GM18505 (cell line): ENCODE measurements around the gene ACE.

Experiments
- ATAC-seq: cut with Tn5 transposase; IDR thresholded peaks from one replicate; pipeline ENCODE4 v1.9.1; 2021; ENCODE audit not compliant: unreplicated experiment
- POLR2A ChIP-seq: IDR thresholded peaks from 4 replicates; pipeline ENCODE4 v1.6.1; 2011; ENCODE audit warnings: borderline replicate concordance; ENCODE audit not compliant: insufficient read depth, insufficient read length; ENCODE audit errors: extremely low read depth

ACE gene

GRCh38 chr17:63494300-63494928, 17.6 kb downstream of the ACE start:
- no peak for TF ChIP-seq POLR2A
- no peak for ATAC-seq

DNA sequence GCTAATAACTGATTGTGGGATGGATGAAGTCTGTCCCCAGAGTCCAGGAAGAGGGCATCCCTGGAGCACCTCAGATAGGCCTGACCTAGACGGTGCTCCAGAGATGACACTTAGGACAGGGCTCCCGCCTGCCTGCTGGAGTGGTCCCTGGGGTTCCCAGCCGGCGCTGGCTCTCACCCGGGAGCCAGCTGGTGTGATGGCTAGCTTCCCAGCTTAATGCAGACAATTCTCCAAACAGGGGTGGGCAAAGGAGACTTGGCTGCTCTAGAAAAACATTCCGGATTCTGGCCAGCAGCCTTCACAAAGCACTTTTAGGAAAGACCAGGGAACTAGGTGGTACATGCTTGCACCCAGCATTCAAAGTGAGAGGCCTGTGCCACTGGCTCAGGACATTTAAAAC, 18.6 kb downstream of the ACE start:
- no peak for TF ChIP-seq POLR2A

DNA sequence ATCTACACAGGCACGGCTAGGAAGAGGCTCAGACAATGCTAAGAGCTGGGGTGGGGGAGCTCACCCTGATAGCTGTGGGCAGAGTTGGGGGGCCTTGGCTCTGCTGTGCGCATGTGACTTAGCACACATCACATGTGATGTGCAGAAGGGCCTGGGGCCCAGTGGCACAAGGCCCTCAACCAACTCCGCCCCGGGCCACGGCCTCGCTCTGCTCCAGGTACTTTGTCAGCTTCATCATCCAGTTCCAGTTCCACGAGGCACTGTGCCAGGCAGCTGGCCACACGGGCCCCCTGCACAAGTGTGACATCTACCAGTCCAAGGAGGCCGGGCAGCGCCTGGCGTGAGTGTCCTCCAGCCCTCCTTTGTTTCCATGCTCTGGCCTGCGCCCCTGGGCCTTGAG, 19.3 kb downstream of the ACE start:
- TF ChIP-seq POLR2A, result no peak
- ATAC-seq, result no peak

More for the DNA sequence above, 18.6 kb downstream of the ACE start:
- no peak for ATAC-seq

- ATAC-seq, result no peak
- TF ChIP-seq POLR2A, result no peak
Observed at GRCh38 chr17:63496663-63497400, 20.0 kb downstream of the ACE start.

- no peak for TF ChIP-seq POLR2A
- no peak for ATAC-seq
Observed at GRCh38 chr17:63497708-63498483, 21.0 kb downstream of the ACE start.

- ATAC-seq, result no peak
- TF ChIP-seq POLR2A, result no peak
Observed at GRCh38 chr17:63498626-63499195, 21.9 kb downstream of the ACE start.

GRCh38 chr17:63500543-63501390, 23.9 kb downstream of the ACE start:
- TF ChIP-seq POLR2A, result no peak
- ATAC-seq, result no peak

- no peak for TF ChIP-seq POLR2A
- no peak for ATAC-seq
Observed at GRCh38 chr17:63503341-63503705, 26.5 kb downstream of the ACE start.

DNA sequence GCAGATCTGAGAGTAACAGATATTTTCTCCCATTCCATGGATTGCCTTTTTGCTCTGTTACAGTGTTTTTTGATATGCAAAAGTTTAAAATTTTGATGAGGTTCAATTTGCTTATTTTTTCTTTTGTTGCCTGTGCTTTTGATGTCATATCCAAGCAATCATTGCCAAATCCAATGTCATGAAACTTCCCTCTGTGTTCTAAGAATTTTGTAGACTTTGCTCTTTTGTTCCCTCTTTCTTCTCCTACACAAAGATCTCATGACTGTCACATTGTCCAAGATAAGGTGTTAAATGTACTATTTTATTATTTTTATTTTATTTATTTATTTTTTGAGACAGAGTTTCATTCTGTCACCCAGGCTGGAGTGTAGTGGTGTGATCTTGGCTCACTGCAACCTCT, 27.4 kb downstream of the ACE start:
- TF ChIP-seq POLR2A, result no peak
- ATAC-seq, result no peak

- no peak for TF ChIP-seq POLR2A
Observed at GRCh38 chr17:63505341-63505740, 28.5 kb downstream of the ACE start.

GRCh38 chr17:63506627-63507026, 29.8 kb downstream of the ACE start:
- TF ChIP-seq POLR2A, result no peak
- no peak for ATAC-seq

More at GRCh38 chr17:63505341-63505740, 28.5 kb downstream of the ACE start:
- ATAC-seq, result no peak

DNA sequence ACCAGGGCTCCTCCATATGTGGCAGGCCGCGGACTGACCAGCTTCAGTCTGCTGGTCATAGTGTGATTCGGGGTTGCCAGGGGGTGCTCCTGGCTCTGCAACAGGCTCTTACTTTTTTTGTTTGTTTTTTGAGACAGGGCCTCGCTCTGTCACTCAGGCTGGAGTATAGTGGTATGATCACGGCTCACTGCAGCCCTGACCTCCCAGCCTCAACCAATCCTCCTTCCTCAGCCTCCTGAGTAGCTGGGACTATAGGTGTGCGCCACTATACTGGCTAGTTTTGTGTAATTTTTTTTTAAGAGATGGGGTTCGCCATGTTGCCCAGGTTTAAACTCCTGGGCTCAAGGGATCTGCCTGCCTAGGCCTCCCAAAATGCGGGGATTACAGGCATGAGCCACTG, 34.5 kb downstream of the ACE start:
- no peak for TF ChIP-seq POLR2A
- ATAC-seq, result no peak

GRCh38 chr17:63512388-63512787, 35.5 kb downstream of the ACE start:
- ATAC-seq, result no peak
- TF ChIP-seq POLR2A, result no peak

DNA sequence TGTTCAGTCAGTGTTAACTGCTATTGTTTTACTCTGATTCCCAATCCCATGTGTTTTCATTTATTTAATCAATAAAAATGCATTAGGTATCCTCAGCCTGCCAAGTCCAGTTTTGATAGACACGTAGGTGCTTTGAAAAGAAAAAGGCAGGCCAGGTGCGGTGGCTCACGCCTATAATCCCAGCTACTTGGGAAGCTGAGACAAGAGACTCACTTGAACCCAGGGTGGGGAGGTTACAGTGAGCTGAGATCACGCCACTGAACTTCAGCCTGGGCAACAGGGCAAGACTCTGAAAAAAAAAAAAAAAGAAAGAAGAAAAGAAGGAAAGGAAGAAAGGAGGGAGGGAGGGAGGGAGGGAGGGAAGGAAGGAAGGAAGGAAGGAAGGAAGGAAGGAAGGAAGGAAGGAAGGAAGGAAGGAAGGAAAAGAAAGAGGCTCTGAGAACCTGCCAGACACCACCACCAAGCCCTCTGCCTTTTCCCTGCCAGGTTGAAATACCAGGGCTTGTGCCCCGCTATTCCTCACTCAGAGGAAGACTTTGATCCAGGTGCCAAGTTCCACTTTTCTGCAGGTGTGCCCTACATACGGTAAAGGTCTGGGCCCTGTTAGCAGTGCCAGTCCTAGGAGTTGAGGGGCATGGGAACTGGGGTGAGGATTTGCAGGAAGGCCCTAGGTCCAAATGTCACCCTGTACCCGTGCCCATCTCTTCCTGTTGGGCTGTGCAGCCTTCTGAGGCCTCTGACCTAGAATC, 36.2 kb downstream of the ACE start:
- no peak for ATAC-seq
- TF ChIP-seq POLR2A, result no peak
